ENCODE results near the gene TRIM44. TPM values are rescaled to one million over a fixed set of nuclear protein-coding genes. Genes with fewer than 3 reads are reported as not detected.

TRIM44 gene
- polyA plus RNA-seq, 1 donor (not counting 4 experiments of a cell fraction or from before 2014, with no cell fraction given), result 48.3 TPM

DNA sequence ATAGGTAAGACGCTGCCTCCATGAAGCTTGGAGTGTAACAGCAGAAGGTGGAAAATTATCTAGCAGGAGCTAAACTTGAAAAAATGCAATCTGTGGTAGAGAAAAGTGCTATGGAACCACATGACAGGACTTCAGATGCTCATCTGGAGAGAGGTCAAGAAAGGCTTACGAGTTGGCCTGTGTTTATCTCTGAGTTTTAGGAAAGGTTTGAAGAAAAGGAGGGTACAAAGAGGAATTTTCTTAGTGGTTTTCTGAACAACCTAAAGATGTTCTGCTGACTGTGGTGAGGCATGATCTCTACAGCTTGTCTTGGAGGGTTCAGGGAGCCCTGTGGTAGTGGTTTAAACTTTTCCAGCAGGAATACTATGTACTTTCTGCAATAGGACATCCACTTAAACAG, 36.1 kb upstream of the TRIM44 start:
- no peak overlapping the region for H2AFZ ChIP-seq (ENCODE audit: control insufficient read depth, low read length)
- no peaks in the 10 kb centered on the region for H3K36me3 ChIP-seq (ENCODE audit: control insufficient read depth in 2 of 2, extremely low read depth in 1 of 2, insufficient read depth in 2 of 2, low read length in 2 of 2)
- H3K27ac ChIP-seq (ENCODE audit: control insufficient read depth, insufficient read depth, low read length), result no peak overlapping the region
- no peak overlapping the region for H3K4me2 ChIP-seq (ENCODE audit: control insufficient read depth, extremely low read depth, insufficient read depth, low read depth, low read length)
- H3K4me1 ChIP-seq (ENCODE audit: control insufficient read depth, extremely low read depth, insufficient read depth, low read length), result peaks cover 61% of the 10 kb centered on the region
- FAIRE-seq (no peak), DNase-seq (ENCODE audit: low read depth, low spot score) (no peak)
- H3K27me3 ChIP-seq (ENCODE audit: control insufficient read depth, extremely low read depth, insufficient read depth, low read length), result no peaks in the 10 kb centered on the region
- TF ChIP-seq, protein P1, sequence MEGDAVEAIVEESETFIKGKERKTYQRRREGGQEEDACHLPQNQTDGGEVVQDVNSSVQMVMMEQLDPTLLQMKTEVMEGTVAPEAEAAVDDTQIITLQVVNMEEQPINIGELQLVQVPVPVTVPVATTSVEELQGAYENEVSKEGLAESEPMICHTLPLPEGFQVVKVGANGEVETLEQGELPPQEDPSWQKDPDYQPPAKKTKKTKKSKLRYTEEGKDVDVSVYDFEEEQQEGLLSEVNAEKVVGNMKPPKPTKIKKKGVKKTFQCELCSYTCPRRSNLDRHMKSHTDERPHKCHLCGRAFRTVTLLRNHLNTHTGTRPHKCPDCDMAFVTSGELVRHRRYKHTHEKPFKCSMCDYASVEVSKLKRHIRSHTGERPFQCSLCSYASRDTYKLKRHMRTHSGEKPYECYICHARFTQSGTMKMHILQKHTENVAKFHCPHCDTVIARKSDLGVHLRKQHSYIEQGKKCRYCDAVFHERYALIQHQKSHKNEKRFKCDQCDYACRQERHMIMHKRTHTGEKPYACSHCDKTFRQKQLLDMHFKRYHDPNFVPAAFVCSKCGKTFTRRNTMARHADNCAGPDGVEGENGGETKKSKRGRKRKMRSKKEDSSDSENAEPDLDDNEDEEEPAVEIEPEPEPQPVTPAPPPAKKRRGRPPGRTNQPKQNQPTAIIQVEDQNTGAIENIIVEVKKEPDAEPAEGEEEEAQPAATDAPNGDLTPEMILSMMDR (optimal IDR thresholded peaks at IDR 0.05 in 1 of 3, IDR thresholded peaks at IDR 0.05 in 1 of 3, conservative IDR thresholded peaks at IDR 0.05 in 1 of 3; ENCODE audit: extremely low read depth in 1 of 3, insufficient read depth in 2 of 3, low read length in 3 of 3), result no peak
- TF ChIP-seq EZH2 (IDR thresholded peaks at IDR 0.05; ENCODE audit: low read length), result no peak
- no peaks in the 10 kb centered on the region for H3K9me1 ChIP-seq (ENCODE audit: control insufficient read depth, extremely low read depth, insufficient read depth, low read length)
- H3K4me3 ChIP-seq (ENCODE audit: control insufficient read depth in 2 of 3, extremely low read depth in 1 of 3, insufficient read depth in 2 of 3, low read depth in 1 of 3, low read length in 3 of 3), result no peak overlapping the region
- H4K20me1 ChIP-seq (ENCODE audit: control insufficient read depth, extremely low read depth, insufficient read depth, low read length), result no peaks in the 10 kb centered on the region
- H3K9me3 ChIP-seq (ENCODE audit: control insufficient read depth, low read depth, low read length), result no peaks in the 10 kb centered on the region
- peaks cover 3% of the 10 kb centered on the region for H3K79me2 ChIP-seq (ENCODE audit: control insufficient read depth, insufficient read depth, low read length)
- H3K9ac ChIP-seq (ENCODE audit: control insufficient read depth, extremely low read depth, insufficient read depth, low read length), result no peak overlapping the region
- dilution Hi-C loops (cut with MboI; ENCODE audit: extremely low pct_ligation_motif_present, low sequenced_read_pairs), result no loop called here

DNA sequence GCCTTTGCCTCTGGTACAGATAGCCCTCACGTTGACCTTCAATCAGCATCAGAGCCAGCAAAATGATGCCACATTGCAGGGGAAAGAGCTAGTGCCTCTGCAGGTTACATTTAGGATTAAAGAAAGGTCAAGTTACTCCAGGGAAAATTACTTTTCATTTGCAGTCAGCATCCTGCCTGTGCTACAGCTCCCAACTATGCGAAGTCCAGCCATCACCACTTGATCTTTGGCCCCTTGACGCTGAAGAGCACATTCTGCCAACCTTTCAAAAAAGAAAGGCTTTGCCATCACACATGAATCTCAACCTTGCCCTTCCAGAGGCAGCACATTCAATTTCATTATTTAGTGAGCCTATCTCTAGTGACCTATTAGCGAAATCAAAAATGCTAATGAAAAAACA, 33.1 kb upstream of the TRIM44 start:
- Histone ChIP-seq H3K9me1 (ENCODE audit: control insufficient read depth, extremely low read depth, insufficient read depth, low read length) (no peaks in the 10 kb centered on the region), H3K9me3 (ENCODE audit: control insufficient read depth, low read depth, low read length) (no peaks in the 10 kb centered on the region), H3K9ac (ENCODE audit: control insufficient read depth, extremely low read depth, insufficient read depth, low read length) (no peak overlapping the region), H3K27ac (ENCODE audit: control insufficient read depth, insufficient read depth, low read length) (peak overlapping the region; percentile 47), H3K4me1 (ENCODE audit: control insufficient read depth, extremely low read depth, insufficient read depth, low read length) (peaks cover 32% of the 10 kb centered on the region), H3K4me3 (ENCODE audit: control insufficient read depth in 2 of 3, extremely low read depth in 1 of 3, insufficient read depth in 2 of 3, low read depth in 1 of 3, low read length in 3 of 3) (no peak overlapping the region), H4K20me1 (ENCODE audit: control insufficient read depth, extremely low read depth, insufficient read depth, low read length) (no peaks in the 10 kb centered on the region), H3K36me3 (ENCODE audit: control insufficient read depth in 2 of 2, extremely low read depth in 1 of 2, insufficient read depth in 2 of 2, low read length in 2 of 2) (no peaks in the 10 kb centered on the region), H3K4me2 (ENCODE audit: control insufficient read depth, extremely low read depth, insufficient read depth, low read depth, low read length) (peak overlapping the region; percentile 18), H3K79me2 (ENCODE audit: control insufficient read depth, insufficient read depth, low read length) (no peaks in the 10 kb centered on the region), H2AFZ (ENCODE audit: control insufficient read depth, low read length) (no peak overlapping the region), H3K27me3 (ENCODE audit: control insufficient read depth, extremely low read depth, insufficient read depth, low read length) (no peaks in the 10 kb centered on the region)
- dilution Hi-C loops (cut with MboI; ENCODE audit: extremely low pct_ligation_motif_present, low sequenced_read_pairs), result no loop called here
- no peak for TF ChIP-seq EZH2 (IDR thresholded peaks at IDR 0.05; ENCODE audit: low read length)
- TF ChIP-seq, protein P1 (optimal IDR thresholded peaks at IDR 0.05 in 1 of 3, IDR thresholded peaks at IDR 0.05 in 1 of 3, conservative IDR thresholded peaks at IDR 0.05 in 1 of 3; ENCODE audit: extremely low read depth in 1 of 3, insufficient read depth in 2 of 3, low read length in 3 of 3), result no peak
- FAIRE-seq (no peak), DNase-seq (ENCODE audit: low read depth, low spot score) (no peak)
